ENCODE data around the gene U2AF2. TPM values are rescaled to one million over a fixed set of nuclear protein-coding genes. Genes with fewer than 3 reads are reported as not detected.
A peak's percentile ranks its signal among the peaks of the same experiment; 100 is the strongest.

The U2AF2 gene
- total and polyA plus RNA-seq, 5 donors from 2014 or later = 7.2 to 283 (median 8.8) TPM

DNA sequence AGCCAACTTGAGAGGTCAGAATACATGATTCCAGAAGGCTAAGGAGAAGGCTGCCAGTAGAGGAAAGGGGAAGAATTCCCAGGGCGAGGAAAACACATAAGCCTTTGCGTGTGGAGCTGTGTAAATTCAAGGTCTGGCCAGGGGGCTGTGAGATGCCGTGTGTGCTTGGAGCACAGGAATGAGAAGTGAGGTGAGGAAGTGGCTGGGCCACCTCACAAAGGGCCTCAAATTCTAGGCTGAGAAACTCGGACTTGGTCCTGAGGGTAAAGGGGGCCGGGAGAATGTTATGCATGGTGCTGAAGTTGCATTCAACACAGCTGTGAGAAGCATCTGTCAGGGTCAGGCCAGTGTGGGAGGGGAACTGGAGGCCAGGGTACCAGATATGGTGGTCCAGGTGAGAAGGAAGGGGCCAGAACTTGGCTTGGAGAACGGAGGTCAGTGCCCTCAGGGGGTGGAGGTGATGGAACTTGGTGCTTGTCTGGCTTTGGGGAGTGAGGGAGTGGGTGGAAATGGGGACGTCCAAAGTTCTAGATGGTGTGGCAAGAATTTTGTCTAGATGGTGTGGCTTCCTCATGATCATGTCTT lies 18.9 kb upstream of the U2AF2 start:
- Histone ChIP-seq H3K27ac (ENCODE audit: insufficient read depth, low read length, poor library complexity, severe bottlenecking) (peak overlapping the region; percentile 100), H3K9me3 (ENCODE audit: control insufficient read depth in 2 of 2, low read length in 2 of 2) (no peaks in the 10 kb centered on the region), H3K27me3 (ENCODE audit: control insufficient read depth, insufficient read depth, low read length) (no peaks in the 10 kb centered on the region), H3K4me3 (ENCODE audit: low read depth, low read length) (peak overlapping the region; percentile 96), H3K36me3 (ENCODE audit: control insufficient read depth, insufficient read depth, low read length) (no peaks in the 10 kb centered on the region), H3K4me1 (ENCODE audit: control insufficient read depth, insufficient read depth, low read length, poor library complexity, severe bottlenecking) (peaks cover 66% of the 10 kb centered on the region)
- Mint-ChIP-seq H3K9me3 (peaks cover 0 to 2% (median 0%) of the 10 kb centered on the region in 7 donors), H3K36me3 (peaks cover 28% of the 10 kb centered on the region), H3K27ac (peak overlapping the region; percentile 100), H3K4me1 (peaks cover 14 to 71% (median 49%) of the 10 kb centered on the region in 4 donors), H3K27me3 (peaks cover 11% of the 10 kb centered on the region), H3K4me3 (peak overlapping the region; percentile 96 to 100 (median 99))
- DNase-seq = no peak
- no peak for ATAC-seq (ENCODE audit: low read depth in 2 of 2)

DNA sequence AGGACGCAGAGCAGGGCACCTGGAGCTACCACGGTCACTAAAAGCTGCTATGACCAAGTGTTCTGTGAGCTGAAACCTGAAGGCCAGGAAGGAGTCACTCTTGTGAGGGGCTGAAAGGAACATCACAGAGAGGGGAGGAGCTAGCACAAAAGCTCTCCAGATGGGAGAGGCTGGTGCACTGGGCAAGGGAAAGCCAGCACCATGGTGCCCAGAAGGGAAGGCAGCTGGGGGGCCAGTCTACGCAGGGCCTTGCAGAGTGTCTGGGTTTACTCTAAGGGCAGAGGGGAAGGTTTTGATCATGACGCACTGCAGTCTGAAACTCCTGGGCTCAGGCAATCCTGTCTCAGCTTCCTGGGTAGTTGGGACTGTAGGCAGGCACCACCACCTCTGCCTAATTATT lies 18.1 kb upstream of the U2AF2 start:
- Mint-ChIP-seq H3K9me3 (peaks cover 0 to 2% (median 0%) of the 10 kb centered on the region in 7 donors), H3K36me3 (peaks cover 28% of the 10 kb centered on the region), H3K4me1 (peaks cover 11 to 73% (median 49%) of the 10 kb centered on the region in 4 donors), H3K4me3 (peak overlapping the region; percentile 96 to 100 (median 99)), H3K27me3 (peaks cover 11% of the 10 kb centered on the region), H3K27ac (peak overlapping the region in 2 of 3 donors; percentile 100)
- Histone ChIP-seq H3K27me3 (ENCODE audit: control insufficient read depth, insufficient read depth, low read length) (no peaks in the 10 kb centered on the region), H3K4me3 (ENCODE audit: low read depth, low read length) (peak overlapping the region; percentile 96), H3K4me1 (ENCODE audit: control insufficient read depth, insufficient read depth, low read length, poor library complexity, severe bottlenecking) (peaks cover 70% of the 10 kb centered on the region), H3K27ac (ENCODE audit: insufficient read depth, low read length, poor library complexity, severe bottlenecking) (peak overlapping the region; percentile 100), H3K36me3 (ENCODE audit: control insufficient read depth, insufficient read depth, low read length) (no peaks in the 10 kb centered on the region), H3K9me3 (ENCODE audit: control insufficient read depth in 2 of 2, low read length in 2 of 2) (no peaks in the 10 kb centered on the region)
- DNase-seq (no peak), ATAC-seq (ENCODE audit: low read depth in 2 of 2) (no peak)

DNA sequence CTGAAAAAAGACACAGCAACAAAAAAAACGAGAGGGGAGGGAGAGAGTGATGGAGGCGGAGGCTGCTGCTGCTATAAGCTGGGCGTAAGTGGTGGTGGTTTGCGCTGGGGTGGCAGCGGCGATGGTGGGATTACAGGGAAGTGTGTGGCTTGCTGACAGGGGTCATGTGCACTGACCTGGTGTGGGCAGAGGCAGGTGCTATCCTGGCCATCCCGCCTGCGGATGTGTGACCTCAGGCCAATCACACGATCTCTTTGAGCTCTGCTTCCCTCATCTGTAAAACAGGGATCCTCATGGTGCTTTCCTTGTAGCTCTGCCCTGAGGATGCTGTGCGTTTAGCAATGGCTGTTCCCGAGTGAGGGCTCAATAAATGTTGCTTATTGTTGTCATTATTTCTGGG lies 17.3 kb upstream of the U2AF2 start:
- DNase-seq (no peak), ATAC-seq (ENCODE audit: low read depth in 2 of 2) (no peak)
- H3K4me1 ChIP-seq (ENCODE audit: control insufficient read depth, insufficient read depth, low read length, poor library complexity, severe bottlenecking) = peaks cover 71% of the 10 kb centered on the region
- no peaks in the 10 kb centered on the region for H3K27me3 ChIP-seq (ENCODE audit: control insufficient read depth, insufficient read depth, low read length)
- H3K9me3 Mint-ChIP-seq = peaks cover 0 to 2% (median 0%) of the 10 kb centered on the region in 7 donors
- H3K27ac ChIP-seq (ENCODE audit: insufficient read depth, low read length, poor library complexity, severe bottlenecking) = no peak overlapping the region
- H3K27ac Mint-ChIP-seq = peak overlapping the region; percentile 58 to 100 (median 100)
- H3K36me3 ChIP-seq (ENCODE audit: control insufficient read depth, insufficient read depth, low read length) = no peaks in the 10 kb centered on the region
- H3K4me1 Mint-ChIP-seq = peaks cover 4 to 71% (median 45%) of the 10 kb centered on the region in 4 donors
- peak overlapping the region; percentile 71 to 100 (median 92) for H3K4me3 Mint-ChIP-seq
- peaks cover 11% of the 10 kb centered on the region for H3K27me3 Mint-ChIP-seq
- H3K4me3 ChIP-seq (ENCODE audit: low read depth, low read length) = no peak overlapping the region
- H3K36me3 Mint-ChIP-seq = peaks cover 28% of the 10 kb centered on the region
- H3K9me3 ChIP-seq (ENCODE audit: control insufficient read depth in 2 of 2, low read length in 2 of 2) = no peaks in the 10 kb centered on the region

DNA sequence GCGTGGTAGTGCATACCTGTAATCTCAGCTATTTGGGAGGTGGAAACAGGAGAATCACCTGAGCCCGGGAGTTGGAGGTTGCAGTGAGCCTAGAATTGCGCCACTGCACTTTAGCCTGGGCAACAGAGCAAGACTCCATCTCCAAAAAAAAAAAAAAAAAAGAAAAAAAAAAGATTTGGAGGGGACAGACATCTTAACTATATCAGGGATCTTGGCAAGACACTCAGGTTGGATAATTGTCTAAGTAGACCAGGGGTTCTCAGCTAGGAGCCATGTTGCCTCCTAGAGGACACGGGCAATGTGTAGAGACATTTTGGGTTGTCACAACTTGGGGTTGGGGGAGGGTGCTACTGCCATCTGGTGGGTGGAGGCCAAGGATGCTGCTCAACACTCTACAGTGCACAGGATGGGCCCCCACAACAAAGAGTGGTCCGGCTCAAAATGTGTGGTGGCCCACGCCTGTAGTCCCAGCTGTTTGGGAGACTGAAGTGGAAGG lies 15.9 kb upstream of the U2AF2 start:
- H3K9me3 Mint-ChIP-seq = peaks cover 0 to 2% (median 0%) of the 10 kb centered on the region in 7 donors
- H3K27me3 Mint-ChIP-seq = peaks cover 17% of the 10 kb centered on the region
- Histone ChIP-seq H3K36me3 (ENCODE audit: control insufficient read depth, insufficient read depth, low read length) (no peaks in the 10 kb centered on the region), H3K27me3 (ENCODE audit: control insufficient read depth, insufficient read depth, low read length) (no peaks in the 10 kb centered on the region), H3K27ac (ENCODE audit: insufficient read depth, low read length, poor library complexity, severe bottlenecking) (peak overlapping the region; percentile 29), H3K4me3 (ENCODE audit: low read depth, low read length) (no peak overlapping the region), H3K4me1 (ENCODE audit: control insufficient read depth, insufficient read depth, low read length, poor library complexity, severe bottlenecking) (peaks cover 79% of the 10 kb centered on the region), H3K9me3 (ENCODE audit: control insufficient read depth in 2 of 2, low read length in 2 of 2) (no peaks in the 10 kb centered on the region)
- peak; percentile 38 to 78 (median 59) for DNase-seq
- H3K36me3 Mint-ChIP-seq = peaks cover 28% of the 10 kb centered on the region
- H3K27ac Mint-ChIP-seq = peak overlapping the region; percentile 1 to 92 (median 59)
- peak overlapping the region; percentile 66 to 96 (median 72) for H3K4me3 Mint-ChIP-seq
- peak in 1 of 2 donors; percentile 8 for ATAC-seq (ENCODE audit: low read depth in 2 of 2)
- peaks cover 4 to 75% (median 53%) of the 10 kb centered on the region in 4 donors for H3K4me1 Mint-ChIP-seq

DNA sequence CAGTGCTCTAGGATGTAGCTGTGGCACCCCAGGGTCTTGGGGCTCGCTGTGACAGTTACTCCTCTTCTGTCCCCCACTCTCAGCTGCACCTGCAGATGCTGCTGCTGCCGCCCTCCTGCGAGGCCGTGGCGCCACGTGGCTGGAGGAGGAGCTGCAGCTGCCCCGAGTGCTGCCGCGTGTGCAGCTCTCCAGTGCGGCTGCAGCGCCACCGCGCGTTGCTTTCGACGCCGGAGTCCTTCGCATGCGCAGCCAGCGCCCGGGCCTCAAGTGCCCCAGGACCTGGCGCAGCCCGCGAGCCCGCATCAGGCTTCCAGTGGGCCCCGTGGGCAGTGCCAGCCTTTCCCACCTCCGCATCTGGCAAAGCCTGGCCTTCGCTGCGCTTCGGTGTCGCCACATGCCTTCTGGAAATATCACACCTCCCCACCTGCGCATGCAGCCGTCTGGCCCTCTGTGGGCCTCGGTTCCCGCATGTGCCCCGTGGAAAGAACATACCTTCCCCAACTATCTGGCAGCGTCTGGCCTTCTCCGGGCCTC lies 14.7 kb upstream of the U2AF2 start:
- H3K27me3 ChIP-seq (ENCODE audit: control insufficient read depth, insufficient read depth, low read length) = no peaks in the 10 kb centered on the region
- peak overlapping the region in 2 of 3 donors; percentile 79 to 89 for H3K27ac Mint-ChIP-seq
- peak overlapping the region; percentile 66 to 96 (median 83) for H3K4me3 Mint-ChIP-seq
- H3K4me1 Mint-ChIP-seq = peaks cover 4 to 77% (median 52%) of the 10 kb centered on the region in 4 donors
- H3K36me3 ChIP-seq (ENCODE audit: control insufficient read depth, insufficient read depth, low read length) = peaks cover 4% of the 10 kb centered on the region
- peak; percentile 63 to 89 (median 75) for DNase-seq
- no peak overlapping the region for H3K4me3 ChIP-seq (ENCODE audit: low read depth, low read length)
- peaks cover 85% of the 10 kb centered on the region for H3K4me1 ChIP-seq (ENCODE audit: control insufficient read depth, insufficient read depth, low read length, poor library complexity, severe bottlenecking)
- ATAC-seq (ENCODE audit: low read depth in 2 of 2) = peak; percentile 46
- H3K27me3 Mint-ChIP-seq = peaks cover 13% of the 10 kb centered on the region
- peaks cover 24% of the 10 kb centered on the region for H3K36me3 Mint-ChIP-seq
- H3K27ac ChIP-seq (ENCODE audit: insufficient read depth, low read length, poor library complexity, severe bottlenecking) = peak overlapping the region; percentile 80
- H3K9me3 ChIP-seq (ENCODE audit: control insufficient read depth in 2 of 2, low read length in 2 of 2) = no peaks in the 10 kb centered on the region
- peaks cover 0 to 2% (median 0%) of the 10 kb centered on the region in 7 donors for H3K9me3 Mint-ChIP-seq

DNA sequence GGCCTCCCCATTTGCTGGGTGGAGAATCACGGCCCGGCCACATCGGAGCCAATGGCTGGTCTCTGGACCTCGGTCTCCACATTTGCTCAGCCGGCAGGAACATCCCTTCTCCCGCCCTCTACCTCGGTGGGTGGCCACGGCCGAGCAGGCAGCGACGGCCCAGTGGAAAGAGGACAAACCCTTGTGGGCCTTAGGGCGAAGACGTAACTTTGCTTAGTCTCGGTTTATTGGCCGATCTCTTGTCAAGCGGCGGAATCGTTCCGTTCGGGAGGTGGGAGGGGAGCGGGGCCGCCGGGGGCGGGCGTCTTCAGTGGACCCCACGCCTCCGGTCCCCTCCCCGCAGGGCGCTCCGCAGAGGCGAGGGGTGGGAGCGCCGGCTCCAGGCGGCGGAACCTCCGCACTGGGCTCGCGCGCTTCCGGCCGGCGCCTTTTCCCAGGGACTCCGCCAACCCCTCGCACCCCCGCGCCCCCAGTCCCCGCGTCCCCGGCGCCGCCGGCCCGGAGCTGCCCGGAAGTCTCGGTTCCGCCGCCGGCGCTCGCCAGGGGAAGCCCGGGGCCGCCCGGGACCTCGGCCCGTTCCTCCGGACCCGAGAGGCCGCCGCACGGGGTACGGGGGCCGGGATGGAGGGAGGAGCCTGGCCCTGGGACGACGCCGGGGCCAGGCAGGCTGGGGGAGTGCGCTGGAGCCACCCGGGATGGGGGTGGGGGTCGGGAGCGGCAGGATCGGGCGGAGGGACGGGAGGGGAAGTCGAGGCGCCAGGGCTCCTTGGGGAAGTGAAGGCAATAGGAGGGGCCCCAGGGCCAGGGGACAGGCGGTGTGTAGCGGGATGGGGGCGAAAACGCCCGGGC lies 14.0 kb upstream of the U2AF2 start, which contains the start of gene ZNF580:
ZNF580 (plus strand) TSS at position 426 of the 849 bp plus-strand sequence. CDS start 1,507 bp downstream, outside the sequence.
- H3K4me1 ChIP-seq (ENCODE audit: control insufficient read depth, insufficient read depth, low read length, poor library complexity, severe bottlenecking) = peaks cover 78% of the 10 kb centered on the region
- peak within 1 kb of the TSS; percentile 92 to 95 (median 94) for H3K27ac Mint-ChIP-seq
- H3K36me3 Mint-ChIP-seq = peaks cover 19% of the 10 kb centered on the region

More for the DNA sequence above, 14.0 kb upstream of the U2AF2 start, which contains the start of gene ZNF580:
- Mint-ChIP-seq H3K4me3 (peak within 1 kb of the TSS; percentile 83 to 98 (median 92)), H3K9me3 (peaks cover 0 to 2% (median 0%) of the 10 kb centered on the region in 7 donors), H3K27me3 (peaks cover 11% of the 10 kb centered on the region), H3K4me1 (peaks cover under 1 to 75% (median 49%) of the 10 kb centered on the region in 4 donors)
- H3K27me3 ChIP-seq (ENCODE audit: control insufficient read depth, insufficient read depth, low read length) = no peaks in the 10 kb centered on the region
- peak within 1 kb of the TSS; percentile 80 for H3K27ac ChIP-seq (ENCODE audit: insufficient read depth, low read length, poor library complexity, severe bottlenecking)
- H3K9me3 ChIP-seq (ENCODE audit: control insufficient read depth in 2 of 2, low read length in 2 of 2) = no peaks in the 10 kb centered on the region
- peaks cover 8% of the 10 kb centered on the region for H3K36me3 ChIP-seq (ENCODE audit: control insufficient read depth, insufficient read depth, low read length)
- peak; percentile 45 to 69 (median 50) for DNase-seq
- H3K4me3 ChIP-seq (ENCODE audit: low read depth, low read length) = peak within 1 kb of the TSS; percentile 72
- peak; percentile 16 to 25 for ATAC-seq (ENCODE audit: low read depth in 2 of 2)
